ENCODE results near the gene DLGAP4.

Gene DLGAP4

GRCh38 chr20:36394340-36394965, 88.3 kb downstream of the DLGAP4 start:
- no peak for DNase-seq (ENCODE audit: low read depth)
- no peak overlapping the region for H3K4me3 ChIP-seq (ENCODE audit: low read depth, low read length)
- TF ChIP-seq CTCF (IDR thresholded peaks at IDR 0.05; ENCODE audit: control insufficient read depth, extremely low read depth, insufficient read depth) = no peak

GRCh38 chr20:36396340-36396739, 90.2 kb downstream of the DLGAP4 start:
- no peak overlapping the region for H3K4me3 ChIP-seq (ENCODE audit: low read depth, low read length)
- DNase-seq (ENCODE audit: low read depth) = no peak
- TF ChIP-seq CTCF (IDR thresholded peaks at IDR 0.05; ENCODE audit: control insufficient read depth, extremely low read depth, insufficient read depth) = no peak

GRCh38 chr20:36396847-36397630, 90.9 kb downstream of the DLGAP4 start:
- no peak overlapping the region for H3K4me3 ChIP-seq (ENCODE audit: low read depth, low read length)
- TF ChIP-seq CTCF (IDR thresholded peaks at IDR 0.05; ENCODE audit: control insufficient read depth, extremely low read depth, insufficient read depth) = no peak
- DNase-seq (ENCODE audit: low read depth) = no peak

GRCh38 chr20:36398515-36398914, 92.4 kb downstream of the DLGAP4 start:
- TF ChIP-seq CTCF (IDR thresholded peaks at IDR 0.05; ENCODE audit: control insufficient read depth, extremely low read depth, insufficient read depth) = no peak
- H3K4me3 ChIP-seq (ENCODE audit: low read depth, low read length) = no peak overlapping the region
- DNase-seq (ENCODE audit: low read depth) = no peak

- no peak overlapping the region for H3K4me3 ChIP-seq (ENCODE audit: low read depth, low read length)
- peak; percentile 40 for TF ChIP-seq CTCF (IDR thresholded peaks at IDR 0.05; ENCODE audit: control insufficient read depth, extremely low read depth, insufficient read depth)
- DNase-seq (ENCODE audit: low read depth) = peak; percentile 26
Observed at GRCh38 chr20:36399147-36399968, 93.2 kb downstream of the DLGAP4 start.

GRCh38 chr20:36399969-36400545, 93.9 kb downstream of the DLGAP4 start:
- TF ChIP-seq CTCF (IDR thresholded peaks at IDR 0.05; ENCODE audit: control insufficient read depth, extremely low read depth, insufficient read depth) = no peak
- no peak overlapping the region for H3K4me3 ChIP-seq (ENCODE audit: low read depth, low read length)
- DNase-seq (ENCODE audit: low read depth) = no peak
